ENCODE measurements around the gene BRD4.
"Not testable (repeated sequence)": the region's sequence is repeated elsewhere in the genome, so short reads cannot be mapped to it uniquely, and the experiment has no call there.

The BRD4 gene

DNA sequence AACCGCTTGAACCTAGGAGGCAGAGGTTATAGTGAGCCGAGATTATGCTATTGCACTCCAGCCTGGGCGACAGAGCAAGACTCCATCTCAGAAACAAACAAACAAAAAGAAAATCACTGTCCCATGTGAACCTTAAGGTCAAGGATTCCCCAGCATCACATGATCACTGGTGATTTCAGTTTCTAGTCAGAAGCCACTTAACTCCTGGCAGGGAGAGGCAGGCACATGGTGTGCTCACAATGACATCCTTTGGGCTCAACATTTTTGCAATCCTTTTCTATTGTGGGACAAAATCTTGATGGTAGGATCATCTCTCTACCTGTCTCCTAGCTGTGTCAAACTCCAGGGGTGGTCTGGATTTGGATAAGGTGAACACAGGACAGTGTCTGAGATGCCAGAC is 35.1 kb upstream of the BRD4 start:
- H3K36me3 ChIP-seq (ENCODE audit: insufficient read depth, low read length), result peaks cover 81% of the 10 kb centered on the region
- no peak overlapping the region for H2AFZ ChIP-seq (ENCODE audit: low read depth, low read length)
- H3K4me1 ChIP-seq (ENCODE audit: insufficient read depth, low read length), result no peaks in the 10 kb centered on the region
- TF ChIP-seq, protein P1, sequence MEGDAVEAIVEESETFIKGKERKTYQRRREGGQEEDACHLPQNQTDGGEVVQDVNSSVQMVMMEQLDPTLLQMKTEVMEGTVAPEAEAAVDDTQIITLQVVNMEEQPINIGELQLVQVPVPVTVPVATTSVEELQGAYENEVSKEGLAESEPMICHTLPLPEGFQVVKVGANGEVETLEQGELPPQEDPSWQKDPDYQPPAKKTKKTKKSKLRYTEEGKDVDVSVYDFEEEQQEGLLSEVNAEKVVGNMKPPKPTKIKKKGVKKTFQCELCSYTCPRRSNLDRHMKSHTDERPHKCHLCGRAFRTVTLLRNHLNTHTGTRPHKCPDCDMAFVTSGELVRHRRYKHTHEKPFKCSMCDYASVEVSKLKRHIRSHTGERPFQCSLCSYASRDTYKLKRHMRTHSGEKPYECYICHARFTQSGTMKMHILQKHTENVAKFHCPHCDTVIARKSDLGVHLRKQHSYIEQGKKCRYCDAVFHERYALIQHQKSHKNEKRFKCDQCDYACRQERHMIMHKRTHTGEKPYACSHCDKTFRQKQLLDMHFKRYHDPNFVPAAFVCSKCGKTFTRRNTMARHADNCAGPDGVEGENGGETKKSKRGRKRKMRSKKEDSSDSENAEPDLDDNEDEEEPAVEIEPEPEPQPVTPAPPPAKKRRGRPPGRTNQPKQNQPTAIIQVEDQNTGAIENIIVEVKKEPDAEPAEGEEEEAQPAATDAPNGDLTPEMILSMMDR (IDR thresholded peaks at IDR 0.05; ENCODE audit: borderline replicate concordance, extremely low read depth, low read length, poor library complexity, severe bottlenecking), result no peak
- no peak for TF ChIP-seq EZH2 (IDR thresholded peaks at IDR 0.05; ENCODE audit: borderline replicate concordance, low read depth, low read length, severe bottlenecking)
- H3K79me2 ChIP-seq (ENCODE audit: insufficient read depth, low read length), result peaks cover 28% of the 10 kb centered on the region
- no peak overlapping the region for H3K4me2 ChIP-seq (ENCODE audit: insufficient read depth, low read length)
- no peak for ATAC-seq (ENCODE audit: insufficient read depth, low read depth)
- DNase-seq, result no peak
- H4K20me1 ChIP-seq (ENCODE audit: insufficient read depth, low read length), result peaks cover 41% of the 10 kb centered on the region
- no peak overlapping the region for H3K4me3 ChIP-seq (ENCODE audit: low read depth in 1 of 2, low read length in 2 of 2)
- H3K9me3 ChIP-seq (ENCODE audit: insufficient read depth, low read length, severe bottlenecking), result no peaks in the 10 kb centered on the region
- H3K27me3 ChIP-seq (ENCODE audit: insufficient read depth, low read length, poor library complexity), result no peaks in the 10 kb centered on the region
- no peak overlapping the region for H3K9ac ChIP-seq (ENCODE audit: low read depth, low read length)
- no peak overlapping the region for H3K27ac ChIP-seq (ENCODE audit: low read length)

GRCh38 chr19:15365264-15365663 is 32.9 kb upstream of the BRD4 start:
- peaks cover 79% of the 10 kb centered on the region for H3K36me3 ChIP-seq (ENCODE audit: insufficient read depth, low read length)
- no peak overlapping the region for H3K4me3 ChIP-seq (ENCODE audit: low read depth in 1 of 2, low read length in 2 of 2)
- TF ChIP-seq, protein P1 (IDR thresholded peaks at IDR 0.05; ENCODE audit: borderline replicate concordance, extremely low read depth, low read length, poor library complexity, severe bottlenecking), result peak; percentile 13
- no peak for TF ChIP-seq EZH2 (IDR thresholded peaks at IDR 0.05; ENCODE audit: borderline replicate concordance, low read depth, low read length, severe bottlenecking)

GRCh38 chr19:15363791-15364190 is 31.5 kb upstream of the BRD4 start:
- not testable (repeated sequence) for H3K9ac ChIP-seq (ENCODE audit: low read depth, low read length); H3K4me1 ChIP-seq (ENCODE audit: insufficient read depth, low read length); H3K4me2 ChIP-seq (ENCODE audit: insufficient read depth, low read length); H3K9me3 ChIP-seq (ENCODE audit: insufficient read depth, low read length, severe bottlenecking); DNase-seq; ATAC-seq (ENCODE audit: insufficient read depth, low read depth); H2AFZ ChIP-seq (ENCODE audit: low read depth, low read length); H3K4me3 ChIP-seq (ENCODE audit: low read depth in 1 of 2, low read length in 2 of 2); H3K27me3 ChIP-seq (ENCODE audit: insufficient read depth, low read length, poor library complexity); H3K27ac ChIP-seq (ENCODE audit: low read length)
- peaks cover 10% of the 10 kb centered on the region; the same call in 1 of the 2 replicates for H3K79me2 ChIP-seq (ENCODE audit: insufficient read depth, low read length)
- peaks cover 78% of the 10 kb centered on the region for H3K36me3 ChIP-seq (ENCODE audit: insufficient read depth, low read length)
- peaks cover 16% of the 10 kb centered on the region; the same call in 1 of the 2 replicates for H4K20me1 ChIP-seq (ENCODE audit: insufficient read depth, low read length)

More at GRCh38 chr19:15365264-15365663, 32.9 kb upstream of the BRD4 start:
- Histone ChIP-seq H3K27ac (ENCODE audit: low read length) (no peak overlapping the region), H3K4me2 (ENCODE audit: insufficient read depth, low read length) (no peak overlapping the region), H3K27me3 (ENCODE audit: insufficient read depth, low read length, poor library complexity) (no peaks in the 10 kb centered on the region), H4K20me1 (ENCODE audit: insufficient read depth, low read length) (peaks cover 27% of the 10 kb centered on the region), H3K79me2 (ENCODE audit: insufficient read depth, low read length) (peaks cover 13% of the 10 kb centered on the region), H2AFZ (ENCODE audit: low read depth, low read length) (no peak overlapping the region), H3K9ac (ENCODE audit: low read depth, low read length) (no peak overlapping the region), H3K4me1 (ENCODE audit: insufficient read depth, low read length) (no peaks in the 10 kb centered on the region), H3K9me3 (ENCODE audit: insufficient read depth, low read length, severe bottlenecking) (no peaks in the 10 kb centered on the region)
- DNase-seq (no peak), ATAC-seq (ENCODE audit: insufficient read depth, low read depth) (peak; percentile 30; the same call in 1 of the 3 replicates)

DNA sequence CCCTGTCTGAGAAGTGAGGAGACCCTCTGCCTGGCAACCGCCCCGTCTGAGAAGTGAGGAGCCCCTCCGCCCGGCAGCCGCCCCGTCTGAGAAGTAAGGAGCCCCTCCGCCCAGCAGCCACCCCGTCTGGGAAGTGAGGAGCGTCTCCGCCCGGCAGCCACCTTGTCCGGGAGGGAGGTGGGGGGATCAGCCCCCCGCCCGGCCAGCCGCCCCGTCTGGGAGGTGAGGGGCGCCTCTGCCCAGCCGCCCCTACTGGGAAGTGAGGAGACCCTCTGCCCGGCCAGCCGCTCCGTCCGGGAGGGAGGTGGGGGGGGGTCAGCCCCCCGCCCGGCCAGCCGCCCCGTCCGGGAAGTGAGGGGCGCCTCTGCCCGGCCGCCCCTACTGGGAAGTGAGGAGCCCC is 30.7 kb upstream of the BRD4 start:
- H3K4me2 ChIP-seq (ENCODE audit: insufficient read depth, low read length); H3K27ac ChIP-seq (ENCODE audit: low read length); H3K4me3 ChIP-seq (ENCODE audit: low read depth in 1 of 2, low read length in 2 of 2); H2AFZ ChIP-seq (ENCODE audit: low read depth, low read length); H3K4me1 ChIP-seq (ENCODE audit: insufficient read depth, low read length); ATAC-seq (ENCODE audit: insufficient read depth, low read depth); H3K27me3 ChIP-seq (ENCODE audit: insufficient read depth, low read length, poor library complexity); H3K9ac ChIP-seq (ENCODE audit: low read depth, low read length); H3K9me3 ChIP-seq (ENCODE audit: insufficient read depth, low read length, severe bottlenecking); DNase-seq; H4K20me1 ChIP-seq (ENCODE audit: insufficient read depth, low read length): not testable (repeated sequence)
- peaks cover 78% of the 10 kb centered on the region for H3K36me3 ChIP-seq (ENCODE audit: insufficient read depth, low read length)
- H3K79me2 ChIP-seq (ENCODE audit: insufficient read depth, low read length), result peaks cover 11% of the 10 kb centered on the region; the same call in 1 of the 2 replicates

DNA sequence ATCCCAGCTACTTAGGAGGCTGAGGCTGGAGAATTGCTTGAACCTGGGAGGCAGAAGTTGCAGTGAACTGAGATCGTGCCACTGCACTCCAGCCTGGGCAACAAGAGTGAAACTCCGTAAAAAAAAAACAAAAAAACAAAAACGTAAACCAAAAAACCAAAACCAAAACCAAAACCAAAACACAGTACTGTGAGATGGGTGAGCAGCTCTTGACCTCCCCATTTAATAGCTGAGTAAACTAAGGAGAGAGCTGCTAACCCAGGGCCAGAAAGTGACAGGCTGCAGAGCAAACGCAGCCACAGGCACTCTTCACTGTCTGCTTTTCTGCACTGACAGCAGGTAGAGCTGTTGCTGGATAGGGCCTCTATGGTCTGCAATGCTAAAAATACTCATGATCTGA is 27.7 kb upstream of the BRD4 start:
- H3K27ac ChIP-seq (ENCODE audit: low read length); H3K27me3 ChIP-seq (ENCODE audit: insufficient read depth, low read length, poor library complexity); H3K9me3 ChIP-seq (ENCODE audit: insufficient read depth, low read length, severe bottlenecking); H3K4me3 ChIP-seq (ENCODE audit: low read depth in 1 of 2, low read length in 2 of 2); DNase-seq; H4K20me1 ChIP-seq (ENCODE audit: insufficient read depth, low read length); H3K4me2 ChIP-seq (ENCODE audit: insufficient read depth, low read length); H2AFZ ChIP-seq (ENCODE audit: low read depth, low read length); H3K79me2 ChIP-seq (ENCODE audit: insufficient read depth, low read length); ATAC-seq (ENCODE audit: insufficient read depth, low read depth); H3K4me1 ChIP-seq (ENCODE audit: insufficient read depth, low read length); H3K9ac ChIP-seq (ENCODE audit: low read depth, low read length): not testable (repeated sequence)
- peaks cover 74% of the 10 kb centered on the region for H3K36me3 ChIP-seq (ENCODE audit: insufficient read depth, low read length)

Measured in DND-41 (cell line).